ENCODE results near the gene DSTYK.
"Not testable (repeated sequence)": the region's sequence is repeated elsewhere in the genome, so short reads cannot be mapped to it uniquely, and the experiment has no call there.

DSTYK gene

GRCh38 chr1:205240118-205240517, 28.6 kb upstream of the DSTYK start:
- no peak for DNase-seq (ENCODE audit: low spot score)

- no peak for DNase-seq (ENCODE audit: low spot score)
Observed at GRCh38 chr1:205239078-205239477, 27.6 kb upstream of the DSTYK start.

GRCh38 chr1:205237526-205238484, 26.3 kb upstream of the DSTYK start:
- no peak for DNase-seq (ENCODE audit: low spot score)

- no peak for DNase-seq (ENCODE audit: low spot score)
Observed at GRCh38 chr1:205236951-205237475, 25.5 kb upstream of the DSTYK start.

GRCh38 chr1:205236526-205236925, 25.0 kb upstream of the DSTYK start:
- no peak for DNase-seq (ENCODE audit: low spot score)

- no peak for DNase-seq (ENCODE audit: low spot score)
Observed at GRCh38 chr1:205235951-205236350, 24.4 kb upstream of the DSTYK start.

- DNase-seq (ENCODE audit: low spot score) = not testable (repeated sequence)
Observed at GRCh38 chr1:205233986-205234385, 22.5 kb upstream of the DSTYK start.

- no peak for DNase-seq (ENCODE audit: low spot score)
Observed at GRCh38 chr1:205232945-205233397, 21.5 kb upstream of the DSTYK start.

- no peak for DNase-seq (ENCODE audit: low spot score)
Observed at GRCh38 chr1:205232127-205232820, 20.8 kb upstream of the DSTYK start.

- DNase-seq (ENCODE audit: low spot score) = no peak
Observed at GRCh38 chr1:205230982-205231381, 19.5 kb upstream of the DSTYK start.

- no peak for DNase-seq (ENCODE audit: low spot score)
Observed at GRCh38 chr1:205229916-205230700, 18.6 kb upstream of the DSTYK start.

- peak; percentile 76 for DNase-seq (ENCODE audit: low spot score)
Observed at GRCh38 chr1:205229399-205229871, 17.9 kb upstream of the DSTYK start.

GRCh38 chr1:205228093-205228521, 16.6 kb upstream of the DSTYK start:
- DNase-seq (ENCODE audit: low spot score) = no peak

GRCh38 chr1:205227584-205228013, 16.1 kb upstream of the DSTYK start, which contains the start of gene TMCC2:
Gene TMCC2, plus strand, starts transcription at chr1:205227946. Its CDS starts 619 bp downstream, at chr1:205228565.
- DNase-seq (ENCODE audit: low spot score) = peak; percentile 87

- DNase-seq (ENCODE audit: low spot score) = peak; percentile 67
Observed at GRCh38 chr1:205226868-205227583, 15.5 kb upstream of the DSTYK start.

- no peak for DNase-seq (ENCODE audit: low spot score)
Observed at GRCh38 chr1:205225901-205226765, 14.6 kb upstream of the DSTYK start.

GRCh38 chr1:205224736-205225135, 13.2 kb upstream of the DSTYK start:
- no peak for DNase-seq (ENCODE audit: low spot score)

- DNase-seq (ENCODE audit: low spot score) = no peak
Observed at GRCh38 chr1:205220421-205220820, 8.9 kb upstream of the DSTYK start.

- DNase-seq (ENCODE audit: low spot score) = no peak
Observed at GRCh38 chr1:205217418-205217817, 5.9 kb upstream of the DSTYK start.

GRCh38 chr1:205216588-205216987, 5.1 kb upstream of the DSTYK start:
- DNase-seq (ENCODE audit: low spot score) = no peak

All from RKO (cell line).